Measurements from ENCODE around the gene ASPSCR1. TPM values are rescaled to one million over a fixed set of nuclear protein-coding genes. Genes with fewer than 3 reads are reported as not detected.

ASPSCR1 gene
- total and polyA plus RNA-seq, 2 of the 4 experiments (the other 2 are of a cell fraction) = 7.2 to 17.2 TPM

DNA sequence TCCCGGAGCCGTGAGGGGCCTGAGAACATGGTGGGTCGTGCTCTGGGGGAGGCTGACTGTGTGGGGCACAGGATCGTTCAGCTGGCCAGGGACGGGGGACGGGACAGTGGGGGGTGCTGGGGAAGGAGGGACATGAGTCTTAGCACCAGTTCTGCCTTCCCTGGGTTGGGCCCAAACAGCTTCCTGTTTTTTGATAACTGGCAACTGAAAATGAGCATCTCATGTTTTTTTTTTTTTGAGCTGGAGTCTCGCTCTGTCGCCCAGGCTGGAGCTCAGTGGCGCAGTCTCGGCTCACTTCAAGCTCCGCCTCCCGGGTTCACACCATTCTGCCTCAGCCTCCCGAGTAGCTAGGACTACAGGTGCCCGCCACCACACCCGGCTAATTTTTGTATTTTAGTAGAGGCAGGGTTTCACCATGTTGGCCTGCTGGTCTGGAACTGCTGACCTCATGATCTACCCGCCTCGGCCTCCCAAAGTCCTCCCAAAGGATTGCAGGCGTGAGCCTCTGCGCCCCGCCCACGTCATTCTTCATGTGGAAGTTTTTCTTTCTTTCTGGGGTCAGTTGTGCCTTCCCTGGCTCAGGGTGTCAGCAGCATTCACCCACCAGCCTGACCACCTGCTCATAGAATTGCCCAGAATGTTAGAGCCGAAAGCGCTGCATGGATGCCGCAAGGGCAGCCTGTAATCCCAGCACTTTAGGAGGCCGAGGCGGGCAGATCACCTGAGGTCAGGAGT lies 6.4 kb downstream of the ASPSCR1 start:
- no TSS peak for BruUV-seq (replicated peaks)

More for the DNA sequence above, 6.4 kb downstream of the ASPSCR1 start:
- Histone ChIP-seq H3K4me2 (ENCODE audit: low read depth, low read length) (no peak overlapping the region), H3K18ac (ENCODE audit: low read depth, low read length) (no peak overlapping the region), H3K27me3 (ENCODE audit: control insufficient read depth, insufficient read depth, low read length) (no peaks in the 10 kb centered on the region), H3K9me1 (ENCODE audit: insufficient read depth, low read length) (peaks cover 2% of the 10 kb centered on the region; the same call in 1 of the 2 replicates), H4K8ac (ENCODE audit: low read depth in 2 of 2, low read length in 2 of 2) (no peak overlapping the region), H3K9ac (ENCODE audit: low read depth, low read length) (no peak overlapping the region), H3K4me1 (ENCODE audit: control insufficient read depth, insufficient read depth, low read length) (no peaks in the 10 kb centered on the region), H3K14ac (replicated peaks; ENCODE audit: low read depth, low read length) (no peak overlapping the region), H2BK20ac (ENCODE audit: low read depth, low read length) (no peak overlapping the region), H4K91ac (ENCODE audit: insufficient read depth, low read depth, low read length) (no peak overlapping the region), H3K23ac (ENCODE audit: low read depth, low read length) (no peak overlapping the region), H3K79me1 (ENCODE audit: low read depth in 1 of 2, low read length in 2 of 2) (peaks cover 5 to 16% of the 10 kb centered on the region in 2 experiments; a peak in 3 of 4 replicates), H4K5ac (ENCODE audit: low read depth, low read length) (no peak overlapping the region), H4K20me1 (ENCODE audit: insufficient read depth, low read length) (no peaks in the 10 kb centered on the region), H2AFZ (replicated peaks; ENCODE audit: low read length, poor library complexity) (no peak overlapping the region), H2BK15ac (ENCODE audit: low read depth, low read length) (no peak overlapping the region), H2AK5ac (ENCODE audit: low read depth, low read length) (no peak overlapping the region), H2BK120ac (ENCODE audit: low read depth, low read length) (no peak overlapping the region), H2BK5ac (ENCODE audit: low read depth, low read length, poor library complexity, severe bottlenecking) (no peak overlapping the region), H3K27ac (ENCODE audit: insufficient read depth, low read length) (no peak overlapping the region), H3K9me3 (ENCODE audit: control insufficient read depth, insufficient read depth, low read length) (no peaks in the 10 kb centered on the region), H3K36me3 (ENCODE audit: control insufficient read depth, insufficient read depth, low read length) (peaks cover 39% of the 10 kb centered on the region), H3K4ac (ENCODE audit: low read depth, low read length) (no peak overlapping the region), H2AK9ac (replicated peaks; ENCODE audit: low read depth, low read length, poor library complexity) (no peak overlapping the region), H3K56ac (ENCODE audit: extremely low read depth, insufficient read depth, low read length) (no peak overlapping the region), H3K4me3 (ENCODE audit: insufficient read depth, low read depth, low read length) (no peak overlapping the region)
- no peak for ATAC-seq (ENCODE audit: low read depth)
- in situ Hi-C loops (cut with MboI; ENCODE audit: low sequenced_read_pairs) (no loop called here), dilution Hi-C loops (cut with HindIII; ENCODE audit: low sequenced_read_pairs, unreplicated experiment) (no loop called here), intact Hi-C loops (cut with micrococcal nuclease) (no loop called here)
- POLR2A ChIA-PET (ENCODE audit: unreplicated experiment) = no interaction called here
- no peak for DNase-seq
- WGBS, 2 experiments (ENCODE audit: extremely low coverage in 2 of 2, insufficient read length in 1 of 2) = 100% methylated on average over 9 of the region's 26 CpGs; no CpG with 5 or more reads in 1 of the 2 experiments
- TF ChIP-seq, protein P1, sequence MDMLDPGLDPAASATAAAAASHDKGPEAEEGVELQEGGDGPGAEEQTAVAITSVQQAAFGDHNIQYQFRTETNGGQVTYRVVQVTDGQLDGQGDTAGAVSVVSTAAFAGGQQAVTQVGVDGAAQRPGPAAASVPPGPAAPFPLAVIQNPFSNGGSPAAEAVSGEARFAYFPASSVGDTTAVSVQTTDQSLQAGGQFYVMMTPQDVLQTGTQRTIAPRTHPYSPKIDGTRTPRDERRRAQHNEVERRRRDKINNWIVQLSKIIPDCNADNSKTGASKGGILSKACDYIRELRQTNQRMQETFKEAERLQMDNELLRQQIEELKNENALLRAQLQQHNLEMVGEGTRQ (IDR thresholded peaks at IDR 0.05; ENCODE audit: low read depth, low read length) = no peak
- no peak for TF ChIP-seq RFX5 (IDR thresholded peaks at IDR 0.05; ENCODE audit: low read depth, low read length)
- TF ChIP-seq FOS (IDR thresholded peaks at IDR 0.05; ENCODE audit: low read depth, low read length) = no peak
- TF ChIP-seq, protein P2, sequence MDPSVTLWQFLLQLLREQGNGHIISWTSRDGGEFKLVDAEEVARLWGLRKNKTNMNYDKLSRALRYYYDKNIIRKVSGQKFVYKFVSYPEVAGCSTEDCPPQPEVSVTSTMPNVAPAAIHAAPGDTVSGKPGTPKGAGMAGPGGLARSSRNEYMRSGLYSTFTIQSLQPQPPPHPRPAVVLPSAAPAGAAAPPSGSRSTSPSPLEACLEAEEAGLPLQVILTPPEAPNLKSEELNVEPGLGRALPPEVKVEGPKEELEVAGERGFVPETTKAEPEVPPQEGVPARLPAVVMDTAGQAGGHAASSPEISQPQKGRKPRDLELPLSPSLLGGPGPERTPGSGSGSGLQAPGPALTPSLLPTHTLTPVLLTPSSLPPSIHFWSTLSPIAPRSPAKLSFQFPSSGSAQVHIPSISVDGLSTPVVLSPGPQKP (IDR thresholded peaks at IDR 0.05; ENCODE audit: borderline replicate concordance, low read depth, low read length) = no peak
- no peak for TF ChIP-seq NFE2L2 (IDR thresholded peaks at IDR 0.05; ENCODE audit: low read depth, low read length)
- no peak for TF ChIP-seq POLR2A (IDR thresholded peaks at IDR 0.05; ENCODE audit: low read depth, low read length)
- TF ChIP-seq MXI1 (IDR thresholded peaks at IDR 0.05; ENCODE audit: borderline replicate concordance, low read depth, low read length) = no peak
- no peak for TF ChIP-seq MAZ (IDR thresholded peaks at IDR 0.05; ENCODE audit: borderline replicate concordance, low read depth, low read length)
- TF ChIP-seq CEBPB (IDR thresholded peaks at IDR 0.05; ENCODE audit: low read depth, low read length) = no peak
- no peak for TF ChIP-seq MAFK (IDR thresholded peaks at IDR 0.05; ENCODE audit: low read depth, low read length)
- TF ChIP-seq, protein P3, sequence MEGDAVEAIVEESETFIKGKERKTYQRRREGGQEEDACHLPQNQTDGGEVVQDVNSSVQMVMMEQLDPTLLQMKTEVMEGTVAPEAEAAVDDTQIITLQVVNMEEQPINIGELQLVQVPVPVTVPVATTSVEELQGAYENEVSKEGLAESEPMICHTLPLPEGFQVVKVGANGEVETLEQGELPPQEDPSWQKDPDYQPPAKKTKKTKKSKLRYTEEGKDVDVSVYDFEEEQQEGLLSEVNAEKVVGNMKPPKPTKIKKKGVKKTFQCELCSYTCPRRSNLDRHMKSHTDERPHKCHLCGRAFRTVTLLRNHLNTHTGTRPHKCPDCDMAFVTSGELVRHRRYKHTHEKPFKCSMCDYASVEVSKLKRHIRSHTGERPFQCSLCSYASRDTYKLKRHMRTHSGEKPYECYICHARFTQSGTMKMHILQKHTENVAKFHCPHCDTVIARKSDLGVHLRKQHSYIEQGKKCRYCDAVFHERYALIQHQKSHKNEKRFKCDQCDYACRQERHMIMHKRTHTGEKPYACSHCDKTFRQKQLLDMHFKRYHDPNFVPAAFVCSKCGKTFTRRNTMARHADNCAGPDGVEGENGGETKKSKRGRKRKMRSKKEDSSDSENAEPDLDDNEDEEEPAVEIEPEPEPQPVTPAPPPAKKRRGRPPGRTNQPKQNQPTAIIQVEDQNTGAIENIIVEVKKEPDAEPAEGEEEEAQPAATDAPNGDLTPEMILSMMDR (conservative IDR thresholded peaks at IDR 0.05; ENCODE audit: low read depth, low read length) = no peak
- TF ChIP-seq BHLHE40 (IDR thresholded peaks at IDR 0.05; ENCODE audit: low read depth, low read length) = no peak
- TF ChIP-seq SMC3 (IDR thresholded peaks at IDR 0.05; ENCODE audit: low read depth, low read length) = no peak
- CTCF ChIA-PET = no interaction called here
